ENCODE measurements around the gene MARVELD1.

DNA sequence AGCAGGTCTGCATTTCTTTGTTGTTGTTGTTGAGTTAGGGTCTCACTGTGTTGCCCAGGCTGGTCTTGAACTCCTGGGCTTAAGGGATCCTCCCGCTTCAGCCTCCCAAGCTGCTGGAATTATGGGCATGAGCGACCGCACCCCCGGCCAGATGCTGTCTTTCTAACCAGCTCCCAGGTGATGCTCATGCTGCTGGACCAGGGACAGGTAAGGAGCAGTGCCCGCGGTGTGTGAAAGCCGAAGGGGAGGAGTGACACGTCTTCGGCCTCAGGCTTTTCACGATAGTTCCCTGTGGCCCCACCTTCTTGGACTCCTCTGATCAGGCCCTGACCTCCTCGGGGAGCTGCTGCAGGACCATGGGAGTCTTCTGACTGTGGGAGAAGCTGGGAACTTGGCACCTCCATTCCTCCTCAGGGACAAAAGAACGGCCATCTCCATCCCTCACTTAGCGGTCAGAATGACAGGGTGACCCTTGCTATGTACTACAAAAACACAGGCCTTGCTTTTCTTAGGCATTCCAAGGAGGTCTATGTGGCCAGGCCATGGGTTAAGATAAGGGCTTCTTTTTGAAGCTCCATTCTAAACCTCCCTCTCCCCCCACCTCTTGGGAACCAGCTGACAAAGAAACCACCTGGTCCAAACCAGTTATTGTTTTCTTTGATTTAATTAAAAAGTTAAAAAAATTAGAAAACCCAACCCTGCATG is 52.7 kb downstream of the MARVELD1 start:
- no peak for TF ChIP-seq POLR2AphosphoS5 (IDR thresholded peaks at IDR 0.05)
- TF ChIP-seq, protein P1, sequence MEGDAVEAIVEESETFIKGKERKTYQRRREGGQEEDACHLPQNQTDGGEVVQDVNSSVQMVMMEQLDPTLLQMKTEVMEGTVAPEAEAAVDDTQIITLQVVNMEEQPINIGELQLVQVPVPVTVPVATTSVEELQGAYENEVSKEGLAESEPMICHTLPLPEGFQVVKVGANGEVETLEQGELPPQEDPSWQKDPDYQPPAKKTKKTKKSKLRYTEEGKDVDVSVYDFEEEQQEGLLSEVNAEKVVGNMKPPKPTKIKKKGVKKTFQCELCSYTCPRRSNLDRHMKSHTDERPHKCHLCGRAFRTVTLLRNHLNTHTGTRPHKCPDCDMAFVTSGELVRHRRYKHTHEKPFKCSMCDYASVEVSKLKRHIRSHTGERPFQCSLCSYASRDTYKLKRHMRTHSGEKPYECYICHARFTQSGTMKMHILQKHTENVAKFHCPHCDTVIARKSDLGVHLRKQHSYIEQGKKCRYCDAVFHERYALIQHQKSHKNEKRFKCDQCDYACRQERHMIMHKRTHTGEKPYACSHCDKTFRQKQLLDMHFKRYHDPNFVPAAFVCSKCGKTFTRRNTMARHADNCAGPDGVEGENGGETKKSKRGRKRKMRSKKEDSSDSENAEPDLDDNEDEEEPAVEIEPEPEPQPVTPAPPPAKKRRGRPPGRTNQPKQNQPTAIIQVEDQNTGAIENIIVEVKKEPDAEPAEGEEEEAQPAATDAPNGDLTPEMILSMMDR (IDR thresholded peaks at IDR 0.05): no peak
